ENCODE data around the gene CNGA1. TPM values are rescaled to one million over a fixed set of nuclear protein-coding genes. Genes with fewer than 3 reads are reported as not detected.

The CNGA1 gene
- total and polyA plus RNA-seq, 4 donors, result 3.9 to 41.3 (median 17.1) TPM

DNA sequence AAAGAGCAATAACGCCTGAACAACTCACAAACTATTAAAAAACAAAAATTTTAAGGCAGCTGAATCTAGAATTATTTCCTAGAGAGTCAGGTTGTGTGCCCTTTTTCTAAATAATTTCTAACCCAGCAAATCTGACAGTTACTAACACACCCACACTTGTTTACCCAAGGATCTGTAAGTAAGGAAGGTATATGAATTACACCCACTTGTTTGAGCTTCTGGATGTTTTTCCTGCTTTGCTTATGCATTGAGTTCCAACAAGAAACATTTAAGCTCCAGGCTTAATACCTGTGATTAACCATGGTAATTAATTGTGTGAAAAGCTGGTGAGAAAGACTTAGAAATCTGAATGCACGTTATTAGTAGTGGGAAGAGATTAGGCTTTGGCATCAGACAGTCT, 1.6 kb upstream of the CNGA1 start:
- no peak overlapping the region for H3K27ac ChIP-seq (ENCODE audit: low read depth in 1 of 2, low read length in 2 of 2)
- H3K4me1 ChIP-seq (ENCODE audit: control insufficient read depth in 4 of 4, insufficient read depth in 4 of 4, low read length in 3 of 4), result peaks cover 0 to 27% (median 15%) of the 10 kb centered on the region in 4 donors
- no peak overlapping the region for H3K9ac ChIP-seq (ENCODE audit: low read depth in 1 of 2, low read length in 2 of 2)
- DNase-seq (ENCODE audit: low spot score), result no peak
- H3K36me3 ChIP-seq (ENCODE audit: control insufficient read depth in 4 of 4, insufficient read depth in 3 of 4, low read depth in 1 of 4, low read length in 3 of 4), result no peaks in the 10 kb centered on the region
- H3K4me3 ChIP-seq (ENCODE audit: low read depth in 1 of 3, low read length in 3 of 3), result no peak overlapping the region
- TF ChIP-seq TAF1 (conservative IDR thresholded peaks at IDR 0.05) (no peak), FOXA2 (IDR thresholded peaks at IDR 0.05) (no peak), HNF4A (conservative IDR thresholded peaks at IDR 0.05) (no peak), YY1 (IDR thresholded peaks at IDR 0.05) (no peak), EGR1 (IDR thresholded peaks at IDR 0.05; ENCODE audit: low read depth in 2 of 2) (no peak), HNF4G (IDR thresholded peaks at IDR 0.05) (no peak), NR2F2 (IDR thresholded peaks at IDR 0.05) (no peak), CTCF (IDR thresholded peaks at IDR 0.05; ENCODE audit: low read depth, low read length, missing input control) (no peak)
- TF ChIP-seq, protein P1, sequence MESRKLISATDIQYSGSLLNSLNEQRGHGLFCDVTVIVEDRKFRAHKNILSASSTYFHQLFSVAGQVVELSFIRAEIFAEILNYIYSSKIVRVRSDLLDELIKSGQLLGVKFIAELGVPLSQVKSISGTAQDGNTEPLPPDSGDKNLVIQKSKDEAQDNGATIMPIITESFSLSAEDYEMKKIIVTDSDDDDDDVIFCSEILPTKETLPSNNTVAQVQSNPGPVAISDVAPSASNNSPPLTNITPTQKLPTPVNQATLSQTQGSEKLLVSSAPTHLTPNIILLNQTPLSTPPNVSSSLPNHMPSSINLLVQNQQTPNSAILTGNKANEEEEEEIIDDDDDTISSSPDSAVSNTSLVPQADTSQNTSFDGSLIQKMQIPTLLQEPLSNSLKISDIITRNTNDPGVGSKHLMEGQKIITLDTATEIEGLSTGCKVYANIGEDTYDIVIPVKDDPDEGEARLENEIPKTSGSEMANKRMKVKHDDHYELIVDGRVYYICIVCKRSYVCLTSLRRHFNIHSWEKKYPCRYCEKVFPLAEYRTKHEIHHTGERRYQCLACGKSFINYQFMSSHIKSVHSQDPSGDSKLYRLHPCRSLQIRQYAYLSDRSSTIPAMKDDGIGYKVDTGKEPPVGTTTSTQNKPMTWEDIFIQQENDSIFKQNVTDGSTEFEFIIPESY (IDR thresholded peaks at IDR 0.05), result no peak
- TF ChIP-seq, protein P2, sequence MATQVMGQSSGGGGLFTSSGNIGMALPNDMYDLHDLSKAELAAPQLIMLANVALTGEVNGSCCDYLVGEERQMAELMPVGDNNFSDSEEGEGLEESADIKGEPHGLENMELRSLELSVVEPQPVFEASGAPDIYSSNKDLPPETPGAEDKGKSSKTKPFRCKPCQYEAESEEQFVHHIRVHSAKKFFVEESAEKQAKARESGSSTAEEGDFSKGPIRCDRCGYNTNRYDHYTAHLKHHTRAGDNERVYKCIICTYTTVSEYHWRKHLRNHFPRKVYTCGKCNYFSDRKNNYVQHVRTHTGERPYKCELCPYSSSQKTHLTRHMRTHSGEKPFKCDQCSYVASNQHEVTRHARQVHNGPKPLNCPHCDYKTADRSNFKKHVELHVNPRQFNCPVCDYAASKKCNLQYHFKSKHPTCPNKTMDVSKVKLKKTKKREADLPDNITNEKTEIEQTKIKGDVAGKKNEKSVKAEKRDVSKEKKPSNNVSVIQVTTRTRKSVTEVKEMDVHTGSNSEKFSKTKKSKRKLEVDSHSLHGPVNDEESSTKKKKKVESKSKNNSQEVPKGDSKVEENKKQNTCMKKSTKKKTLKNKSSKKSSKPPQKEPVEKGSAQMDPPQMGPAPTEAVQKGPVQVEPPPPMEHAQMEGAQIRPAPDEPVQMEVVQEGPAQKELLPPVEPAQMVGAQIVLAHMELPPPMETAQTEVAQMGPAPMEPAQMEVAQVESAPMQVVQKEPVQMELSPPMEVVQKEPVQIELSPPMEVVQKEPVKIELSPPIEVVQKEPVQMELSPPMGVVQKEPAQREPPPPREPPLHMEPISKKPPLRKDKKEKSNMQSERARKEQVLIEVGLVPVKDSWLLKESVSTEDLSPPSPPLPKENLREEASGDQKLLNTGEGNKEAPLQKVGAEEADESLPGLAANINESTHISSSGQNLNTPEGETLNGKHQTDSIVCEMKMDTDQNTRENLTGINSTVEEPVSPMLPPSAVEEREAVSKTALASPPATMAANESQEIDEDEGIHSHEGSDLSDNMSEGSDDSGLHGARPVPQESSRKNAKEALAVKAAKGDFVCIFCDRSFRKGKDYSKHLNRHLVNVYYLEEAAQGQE (IDR thresholded peaks at IDR 0.05), result no peak
- TF ChIP-seq, protein P3, sequence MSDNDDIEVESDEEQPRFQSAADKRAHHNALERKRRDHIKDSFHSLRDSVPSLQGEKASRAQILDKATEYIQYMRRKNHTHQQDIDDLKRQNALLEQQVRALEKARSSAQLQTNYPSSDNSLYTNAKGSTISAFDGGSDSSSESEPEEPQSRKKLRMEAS (IDR thresholded peaks at IDR 0.05), result no peak
- H3K9me3 ChIP-seq (ENCODE audit: control insufficient read depth in 4 of 4, low read length in 3 of 4), result no peaks in the 10 kb centered on the region
- WGBS, result 74% methylated on average over 2 of the region's 2 CpGs
- no peaks in the 10 kb centered on the region for H3K27me3 ChIP-seq (ENCODE audit: control insufficient read depth in 4 of 4, insufficient read depth in 4 of 4, low read length in 3 of 4)

GRCh38 chr4:48017108-48017571, 659 bp upstream of the CNGA1 start:
- 1% methylated on average over 35 of the region's 35 CpGs for WGBS
- H3K9ac ChIP-seq (ENCODE audit: low read depth in 1 of 2, low read length in 2 of 2), result peak overlapping the region; percentile 63 to 80
- H3K4me3 ChIP-seq (ENCODE audit: low read depth in 1 of 3, low read length in 3 of 3), result peak overlapping the region; percentile 80 to 93 (median 84)
- no peaks in the 10 kb centered on the region for H3K36me3 ChIP-seq (ENCODE audit: control insufficient read depth in 4 of 4, insufficient read depth in 3 of 4, low read depth in 1 of 4, low read length in 3 of 4)
- peak; percentile 59 for DNase-seq (ENCODE audit: low spot score)
- TF ChIP-seq CTCF (IDR thresholded peaks at IDR 0.05; ENCODE audit: low read depth, low read length, missing input control) (no peak), EGR1 (IDR thresholded peaks at IDR 0.05; ENCODE audit: low read depth in 2 of 2) (peak in 1 of 2 donors; percentile 50), SP1 (IDR thresholded peaks at IDR 0.05) (no peak), FOXA2 (IDR thresholded peaks at IDR 0.05) (no peak)
- peaks cover 0 to 27% (median 15%) of the 10 kb centered on the region in 4 donors for H3K4me1 ChIP-seq (ENCODE audit: control insufficient read depth in 4 of 4, insufficient read depth in 4 of 4, low read length in 3 of 4)
- H3K9me3 ChIP-seq (ENCODE audit: control insufficient read depth in 4 of 4, low read length in 3 of 4), result no peaks in the 10 kb centered on the region
- peak overlapping the region; percentile 82 to 95 for H3K27ac ChIP-seq (ENCODE audit: low read depth in 1 of 2, low read length in 2 of 2)
- H3K27me3 ChIP-seq (ENCODE audit: control insufficient read depth in 4 of 4, insufficient read depth in 4 of 4, low read length in 3 of 4), result no peaks in the 10 kb centered on the region

Measured in liver (tissue), 9 donors.